K562 (cell line): Measurements from ENCODE around the gene RASL10B. TPM values are rescaled to one million over a fixed set of nuclear protein-coding genes. Genes with fewer than 3 reads are reported as not detected.

Source experiments
- ATAC-seq: fragments of 200-7000 bp; cut with Tn5 transposase; 3 replicates; pipeline ENCODE4 v1.9.1; 2020; ENCODE audit warnings: moderate library complexity
- BruUV-seq: library from RNA; stranded (reverse); fragments of 400-500 nt; replicated peaks from 2 replicates; lab custom pipeline; 2021; lab: Mats Ljungman, UMichigan
- CTCF ChIA-PET: fragments of 300-600 bp; formaldehyde crosslinking; extraction: SDS; loops from one replicate; lab custom pipeline; 2021; ENCODE audit warnings: low intra/inter-chr PET ratio; lab: Yijun Ruan, JAX
- POLR2A ChIA-PET: fragments of 300-600, 350-650 bp; sonication (Branson Sonifier 250); formaldehyde crosslinking; extraction: SDS; loops from one replicate; lab custom pipeline; 2021; ENCODE audit warnings: antibody characterized with exemption, inconsistent platforms; lab: Yijun Ruan, JAX
- DNase-seq, 4 experiments: peaks; one replicate each; pipeline versions ENCODE4 v3.0.0 to v3.0.0-alpha.2; 2011 to 2018; ENCODE audit warnings: low spot score in 3 of 4, mixed read lengths in 3 of 4; ENCODE audit errors: extremely low read depth in 1 of 4
- FAIRE-seq: peaks from 2 replicates; lab custom pipeline; 2011; peaks lifted over from hg19 to GRCh38; lab: Jason Lieb, UNC
- H2AFZ ChIP-seq: 2 replicates; pipeline ENCODE4 v1.6.0; 2011; ENCODE audit warnings: low read depth, low read length, control low read depth, inconsistent platforms
- H3K27ac ChIP-seq: fragments of 200-600 bp; 3 replicates; pipeline ENCODE4 v1.8.0; 2011; ENCODE audit warnings: low read depth, mild to moderate bottlenecking, control low read depth, inconsistent platforms, low read length, moderate library complexity, mixed read lengths; ENCODE audit errors: extremely low read depth
- H3K27me3 ChIP-seq, 2 experiments: fragments of 300-600 bp in 1 of 2; 2 replicates in 1 of 2; 3 replicates in 1 of 2; pipeline versions ENCODE4 v1.6.0 to v1.8.0; 2011; ENCODE audit warnings: inconsistent platforms in 2 of 2, low read length in 2 of 2, mild to moderate bottlenecking in 1 of 2, mixed read lengths in 1 of 2, moderate library complexity in 1 of 2; ENCODE audit not compliant: control insufficient read depth in 2 of 2, insufficient read depth in 2 of 2
- H3K36me3 ChIP-seq: fragments of 300-600 bp; 3 replicates; pipeline ENCODE4 v1.8.0; 2011; ENCODE audit warnings: mild to moderate bottlenecking, low read length, inconsistent platforms; ENCODE audit not compliant: control insufficient read depth, insufficient read depth
- H3K4me1 ChIP-seq, 2 experiments: fragments of 200-600 bp in 1 of 2; replicated peaks in 1 of 2; 2 replicates in 1 of 2; 3 replicates in 1 of 2; pipeline versions ENCODE4 v1.5.1 to v1.8.0; 2011; ENCODE audit warnings: inconsistent platforms in 2 of 2, low read length in 2 of 2, mild to moderate bottlenecking in 1 of 2, mixed read lengths in 1 of 2, moderate library complexity in 1 of 2; ENCODE audit not compliant: control insufficient read depth in 2 of 2, insufficient read depth in 2 of 2
- H3K4me2 ChIP-seq: 2 replicates; pipeline ENCODE4 v1.6.1; 2011; ENCODE audit warnings: low read length, control low read depth, inconsistent platforms, mixed read lengths; ENCODE audit not compliant: insufficient read depth
- H3K4me3 ChIP-seq: fragments of 200-600 bp; sonication (generic), shearing (Covaris generic); 2 replicates; pipeline ENCODE4 v1.5.1; 2016; ENCODE audit warnings: control low read depth, inconsistent platforms
- H3K79me2 ChIP-seq: fragments of 200-600 bp; 3 replicates; pipeline ENCODE4 v1.8.0; 2011; ENCODE audit warnings: low read length, inconsistent platforms; ENCODE audit not compliant: control insufficient read depth, insufficient read depth
- H3K9ac ChIP-seq, 2 experiments: 2 replicates each; pipeline versions ENCODE4 v1.6.0 to v1.6.1; 2011; ENCODE audit warnings: low read depth in 2 of 2, low read length in 2 of 2, control low read depth in 1 of 2, inconsistent platforms in 1 of 2, mild to moderate bottlenecking in 1 of 2, mixed read lengths in 1 of 2; ENCODE audit not compliant: insufficient read depth in 1 of 2
- H3K9me1 ChIP-seq: one replicate; pipeline ENCODE4 v1.6.0; 2011; ENCODE audit warnings: inconsistent platforms, mild to moderate bottlenecking, low read length, moderate library complexity; ENCODE audit not compliant: control insufficient read depth, insufficient read depth
- H3K9me3 ChIP-seq: replicated peaks from 2 replicates; pipeline ENCODE4 v1.5.1; 2011; ENCODE audit warnings: low read depth, low read length, inconsistent platforms; ENCODE audit not compliant: control insufficient read depth, insufficient read depth
- H4K20me1 ChIP-seq: replicated peaks from 2 replicates; pipeline ENCODE4 v1.6.1; 2011; ENCODE audit warnings: low read length, inconsistent platforms, mixed read lengths; ENCODE audit not compliant: control insufficient read depth, insufficient read depth
- MED1 ChIP-seq: sonication (generic); formaldehyde crosslinking; IDR thresholded peaks from 2 replicates; pipeline ENCODE4 v1.8.1; 2023; ENCODE audit warnings: missing genetic modification reagents, borderline replicate concordance
- NR3C1 ChIP-seq: sonication (generic); formaldehyde crosslinking; IDR thresholded peaks from 2 replicates; pipeline ENCODE4 v1.8.1; 2022; ENCODE audit warnings: missing genetic modification reagents
- RBM25 ChIP-seq: fragments of 200-400 bp; formaldehyde crosslinking; IDR thresholded peaks from 2 replicates; pipeline ENCODE4 v1.6.1; 2018; ENCODE audit warnings: low read length, low read depth, moderate library complexity; ENCODE audit not compliant: severe bottlenecking
- YY1 ChIP-seq, 3 experiments: IDR thresholded peaks; 2 replicates each; pipeline ENCODE4 v1.6.1; 2011; ENCODE audit warnings: low read length in 2 of 3, mild to moderate bottlenecking in 2 of 3, moderate library complexity in 2 of 3, borderline replicate concordance in 1 of 3, control low read depth in 1 of 3, low read depth in 1 of 3; ENCODE audit not compliant: insufficient read depth in 3 of 3, insufficient replicate concordance in 2 of 3, control insufficient read depth in 1 of 3, insufficient read length in 1 of 3; ENCODE audit errors: extremely low read depth in 1 of 3
- in situ Hi-C: fragments of 300-500 bp; cut with MboI; formaldehyde crosslinking; loops from 4 replicates; pipeline ENCODE4 v1.15.0; 2018; ENCODE audit warnings: inconsistent platforms, mixed read lengths
- intact Hi-C: fragments of 100-400 bp; cut with micrococcal nuclease; formaldehyde crosslinking; loops from 2 replicates; pipeline ENCODE4 v1.14.2; 2022
- polyA plus RNA-seq, 8 experiments: library from polyadenylated mRNA; depleted of rRNA in 4 of 8; stranded (reverse) in 5 of 8; unstranded in 3 of 8; fragments of >200 nt; fragmentation: Nextera tagmentation in 2 of 8; fragmentation: Illumina TruSeq in 1 of 8; extraction: Ambion mirVana in 2 of 8; extraction: Trizol in 1 of 8; gene quantifications; 2 replicates each; pipeline versions ENCODE4 v1.2.1 to v1.2.3, GENCODE V29; 2011 to 2014; ENCODE audit warnings: inconsistent platforms in 1 of 8, missing spikeins in 1 of 8
- total RNA-seq, 7 experiments: library from RNA; depleted of rRNA in 6 of 7; stranded (reverse); fragments of >200 nt in 6 of 7; fragmentation: Illumina TruSeq in 2 of 7; extraction: Trizol in 2 of 7; gene quantifications; 2 replicates each; pipeline versions ENCODE4 v1.2.1 to v1.2.3, GENCODE V29; 2011 to 2021; ENCODE audit warnings: low replicate concordance in 1 of 7

The RASL10B gene
- total and polyA plus RNA-seq, 9 of the 15 experiments (the other 6 are each of a cell fraction or from before 2014, with no cell fraction given) = 0.04 to 0.31 (median 0.14) TPM; not detected in 2

GRCh38 chr17:35757243-35757642 is 25.8 kb downstream of the RASL10B start:
- Histone ChIP-seq H3K27me3 (peaks cover 11 to 40% of the 10 kb centered on the region in 2 experiments; a peak in 4 of 5 replicates), H3K9ac (no peak overlapping the region)
- TF ChIP-seq RBM25 (peak; percentile 92), YY1 (IDR thresholded peaks at IDR 0.05; ENCODE audit: borderline replicate concordance in 1 of 3, control insufficient read depth in 1 of 3, extremely low read depth in 1 of 3, insufficient read depth in 3 of 3, insufficient read length in 1 of 3, insufficient replicate concordance in 2 of 3, low read depth in 1 of 3, low read length in 2 of 3) (no peak), NR3C1 (CRISPR knock-in tag) (no peak), MED1 (CRISPR knock-in tag) (no peak)
- TF ChIP-seq, all 486 proteins: peak for 1
- CTCF ChIA-PET = no interaction called here
- FAIRE-seq (no peak), DNase-seq (no peak), ATAC-seq (no peak)
- intact Hi-C loops = no loop called here
- no peaks in the 10 kb centered on the region for H3K9me3 ChIP-seq
- POLR2A ChIA-PET = interaction anchor here (1.2 to 1.7 kb wide), 2 partner anchors 13 to 52 kb away, joined by 3 read pairs; partner anchors contain the start of gene TAF15
- in situ Hi-C loops = loop anchor here (10.0 kb wide), 1 partner anchor 592 kb away; no protein-coding TSS in a partner anchor
- no peak overlapping the region for H3K27ac ChIP-seq
- no peaks in the 10 kb centered on the region for H3K36me3 ChIP-seq
- BruUV-seq = no TSS peak
- H3K4me2 ChIP-seq = no peak overlapping the region
- H4K20me1 ChIP-seq = no peaks in the 10 kb centered on the region
- no peaks in the 10 kb centered on the region for H3K9me1 ChIP-seq
- H3K4me1 ChIP-seq = peaks cover 0 to 9% of the 10 kb centered on the region in 2 experiments; a peak in 2 of 5 replicates
- H3K79me2 ChIP-seq = no peaks in the 10 kb centered on the region
- H3K4me3 ChIP-seq = no peak overlapping the region
- H2AFZ ChIP-seq = no peak overlapping the region
